ENCODE measurements around the gene EFTUD2. TPM values are rescaled to one million over a fixed set of nuclear protein-coding genes. Genes with fewer than 3 reads are reported as not detected.
A peak's percentile ranks its signal among the peaks of the same experiment; 100 is the strongest.

EFTUD2 gene
- total and polyA plus RNA-seq, 2 donors (not counting 1 experiment from before 2014, with no cell fraction given), result 88.0 to 154 TPM

- Histone ChIP-seq H3K27me3 (ENCODE audit: control insufficient read depth, insufficient read depth, low read length) (no peaks in the 10 kb centered on the region), H2AFZ (ENCODE audit: low read length) (no peak overlapping the region), H4K20me1 (ENCODE audit: control insufficient read depth, extremely low read depth, insufficient read depth, low read length) (no peaks in the 10 kb centered on the region), H3K79me2 (ENCODE audit: control insufficient read depth, insufficient read depth, low read length) (peaks cover 25% of the 10 kb centered on the region), H3K36me3 (ENCODE audit: control insufficient read depth, insufficient read depth, low read length) (peaks cover 15% of the 10 kb centered on the region), H3K9ac (ENCODE audit: insufficient read depth, low read length) (no peak overlapping the region), H3K27ac (ENCODE audit: insufficient read depth, low read length) (no peak overlapping the region), H3K4me1 (ENCODE audit: control insufficient read depth, extremely low read depth, insufficient read depth, low read length) (peaks cover 4% of the 10 kb centered on the region), H3K4me2 (ENCODE audit: extremely low read depth, insufficient read depth, low read length) (no peak overlapping the region), H3K4me3 (replicated peaks in 1 of 4; ENCODE audit: control extremely low read depth in 1 of 4, insufficient read depth in 1 of 4, low read depth in 3 of 4, low read length in 4 of 4) (no peak overlapping the region), H3K9me3 (ENCODE audit: control insufficient read depth, insufficient read depth, low read depth, low read length) (no peaks in the 10 kb centered on the region)
- no peak for DNase-seq (ENCODE audit: low read depth in 2 of 2)
- no peak for TF ChIP-seq CTCF (conservative IDR thresholded peaks at IDR 0.05 in 1 of 2, IDR thresholded peaks at IDR 0.05 in 1 of 2; ENCODE audit: low read depth in 1 of 2, low read length in 2 of 2)
- no peak for TF ChIP-seq EZH2 (IDR thresholded peaks at IDR 0.05; ENCODE audit: low read length, missing control alignments)
Observed at GRCh38 chr17:44887971-44888954, 11.0 kb downstream of the EFTUD2 start.

GRCh38 chr17:44887016-44887415 is 12.2 kb downstream of the EFTUD2 start:
- no peaks in the 10 kb centered on the region for H3K27me3 ChIP-seq (ENCODE audit: control insufficient read depth, insufficient read depth, low read length)
- peaks cover 4% of the 10 kb centered on the region for H3K4me1 ChIP-seq (ENCODE audit: control insufficient read depth, extremely low read depth, insufficient read depth, low read length)
- no peak overlapping the region for H3K4me2 ChIP-seq (ENCODE audit: extremely low read depth, insufficient read depth, low read length)
- no peak overlapping the region for H3K4me3 ChIP-seq (replicated peaks in 1 of 4; ENCODE audit: control extremely low read depth in 1 of 4, insufficient read depth in 1 of 4, low read depth in 3 of 4, low read length in 4 of 4)
- DNase-seq (ENCODE audit: low read depth in 2 of 2), result no peak
- H3K36me3 ChIP-seq (ENCODE audit: control insufficient read depth, insufficient read depth, low read length), result peaks cover 15% of the 10 kb centered on the region
- no peak overlapping the region for H3K27ac ChIP-seq (ENCODE audit: insufficient read depth, low read length)
- TF ChIP-seq CTCF (conservative IDR thresholded peaks at IDR 0.05 in 1 of 2, IDR thresholded peaks at IDR 0.05 in 1 of 2; ENCODE audit: low read depth in 1 of 2, low read length in 2 of 2) (no peak), EZH2 (IDR thresholded peaks at IDR 0.05; ENCODE audit: low read length, missing control alignments) (no peak)
- no peaks in the 10 kb centered on the region for H4K20me1 ChIP-seq (ENCODE audit: control insufficient read depth, extremely low read depth, insufficient read depth, low read length)
- H2AFZ ChIP-seq (ENCODE audit: low read length), result no peak overlapping the region
- no peaks in the 10 kb centered on the region for H3K9me3 ChIP-seq (ENCODE audit: control insufficient read depth, insufficient read depth, low read depth, low read length)
- H3K9ac ChIP-seq (ENCODE audit: insufficient read depth, low read length), result no peak overlapping the region
- peaks cover 25% of the 10 kb centered on the region for H3K79me2 ChIP-seq (ENCODE audit: control insufficient read depth, insufficient read depth, low read length)

GRCh38 chr17:44884941-44885340 is 14.3 kb downstream of the EFTUD2 start:
- no peak overlapping the region for H3K4me3 ChIP-seq (replicated peaks in 1 of 4; ENCODE audit: control extremely low read depth in 1 of 4, insufficient read depth in 1 of 4, low read depth in 3 of 4, low read length in 4 of 4)
- no peak overlapping the region for H3K4me2 ChIP-seq (ENCODE audit: extremely low read depth, insufficient read depth, low read length)
- H4K20me1 ChIP-seq (ENCODE audit: control insufficient read depth, extremely low read depth, insufficient read depth, low read length), result no peaks in the 10 kb centered on the region
- DNase-seq (ENCODE audit: low read depth in 2 of 2), result peak in 1 of 2 donors; percentile 54
- H3K27ac ChIP-seq (ENCODE audit: insufficient read depth, low read length), result no peak overlapping the region
- H3K9ac ChIP-seq (ENCODE audit: insufficient read depth, low read length), result no peak overlapping the region
- H3K4me1 ChIP-seq (ENCODE audit: control insufficient read depth, extremely low read depth, insufficient read depth, low read length), result peaks cover 4% of the 10 kb centered on the region
- no peaks in the 10 kb centered on the region for H3K9me3 ChIP-seq (ENCODE audit: control insufficient read depth, insufficient read depth, low read depth, low read length)
- H3K27me3 ChIP-seq (ENCODE audit: control insufficient read depth, insufficient read depth, low read length), result no peaks in the 10 kb centered on the region
- peaks cover 17% of the 10 kb centered on the region for H3K36me3 ChIP-seq (ENCODE audit: control insufficient read depth, insufficient read depth, low read length)
- H3K79me2 ChIP-seq (ENCODE audit: control insufficient read depth, insufficient read depth, low read length), result peaks cover 17% of the 10 kb centered on the region
- H2AFZ ChIP-seq (ENCODE audit: low read length), result no peak overlapping the region
- TF ChIP-seq EZH2 (IDR thresholded peaks at IDR 0.05; ENCODE audit: low read length, missing control alignments), result no peak
- TF ChIP-seq CTCF (conservative IDR thresholded peaks at IDR 0.05 in 1 of 2, IDR thresholded peaks at IDR 0.05 in 1 of 2; ENCODE audit: low read depth in 1 of 2, low read length in 2 of 2), result no peak

Data from fibroblast of lung (primary cell).